HG03565 (cell line): ENCODE measurements around the gene NTHL1.
"Not testable (repeated sequence)": the region's sequence is repeated elsewhere in the genome, so short reads cannot be mapped to it uniquely, and the experiment has no call there.

Experiments used
- ATAC-seq: cut with Tn5 transposase; IDR thresholded peaks from one replicate; pipeline ENCODE4 v1.9.1; 2021; ENCODE audit warnings: mild to moderate bottlenecking, moderate library complexity; ENCODE audit not compliant: unreplicated experiment

NTHL1 gene

DNA sequence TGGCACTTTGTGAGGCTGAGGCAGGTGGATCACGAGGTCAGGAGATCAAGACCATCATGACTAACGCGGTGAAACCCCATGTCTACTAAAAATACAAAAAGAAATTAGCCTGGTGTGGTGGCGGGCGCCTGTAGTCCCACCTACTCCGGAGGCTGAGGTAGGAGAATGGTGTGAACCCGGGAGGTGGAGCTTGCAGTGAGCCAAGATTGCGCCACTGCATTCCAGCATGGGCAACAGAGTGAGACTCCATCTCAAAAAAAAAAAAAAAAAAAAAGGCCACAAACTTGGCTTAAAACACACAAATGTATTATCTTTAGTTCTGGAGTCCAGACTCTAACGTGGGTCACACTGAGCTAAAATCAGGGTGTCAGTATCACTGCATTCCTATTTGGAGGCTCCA lies 35.9 kb downstream of the NTHL1 start:
- ATAC-seq, result not testable (repeated sequence)

- ATAC-seq, result peak; percentile 74
These were observed 37.7 kb downstream of the NTHL1 start, which contains the start of gene ZNF598 for GRCh38 chr16:2009791-2010510. ZNF598 (minus strand) TSS chr16:2009821.

GRCh38 chr16:2009164-2009711 lies 38.4 kb downstream of the NTHL1 start:
- ATAC-seq, result peak; percentile 26

- no peak for ATAC-seq
These were observed 38.9 kb downstream of the NTHL1 start for GRCh38 chr16:2008631-2009163.

DNA sequence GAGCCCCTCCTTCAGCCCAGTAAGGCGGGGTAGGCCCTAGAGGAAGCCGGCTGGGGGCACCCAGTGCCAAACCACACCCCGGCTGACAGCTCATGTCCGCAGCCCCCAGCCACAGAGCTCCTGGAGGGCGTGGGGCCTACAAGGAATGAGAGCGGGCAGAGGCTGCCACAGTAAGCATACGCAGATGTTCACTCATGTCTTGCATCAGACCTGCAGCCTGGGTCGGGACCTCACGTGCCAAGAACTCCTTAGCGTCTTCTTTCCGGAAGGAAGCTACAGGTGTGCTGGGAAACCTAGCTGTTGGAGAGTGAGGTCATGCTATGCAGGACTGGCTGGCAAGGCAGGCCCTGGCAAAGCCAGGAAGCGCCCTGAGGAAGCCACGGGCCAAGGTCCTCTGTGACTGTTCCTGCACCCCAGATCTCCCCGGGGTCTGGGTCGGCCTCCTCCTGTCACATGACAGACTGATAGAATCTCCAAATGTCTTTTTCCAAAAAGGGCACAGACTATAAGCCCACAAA lies 39.6 kb downstream of the NTHL1 start:
- no peak for ATAC-seq

DNA sequence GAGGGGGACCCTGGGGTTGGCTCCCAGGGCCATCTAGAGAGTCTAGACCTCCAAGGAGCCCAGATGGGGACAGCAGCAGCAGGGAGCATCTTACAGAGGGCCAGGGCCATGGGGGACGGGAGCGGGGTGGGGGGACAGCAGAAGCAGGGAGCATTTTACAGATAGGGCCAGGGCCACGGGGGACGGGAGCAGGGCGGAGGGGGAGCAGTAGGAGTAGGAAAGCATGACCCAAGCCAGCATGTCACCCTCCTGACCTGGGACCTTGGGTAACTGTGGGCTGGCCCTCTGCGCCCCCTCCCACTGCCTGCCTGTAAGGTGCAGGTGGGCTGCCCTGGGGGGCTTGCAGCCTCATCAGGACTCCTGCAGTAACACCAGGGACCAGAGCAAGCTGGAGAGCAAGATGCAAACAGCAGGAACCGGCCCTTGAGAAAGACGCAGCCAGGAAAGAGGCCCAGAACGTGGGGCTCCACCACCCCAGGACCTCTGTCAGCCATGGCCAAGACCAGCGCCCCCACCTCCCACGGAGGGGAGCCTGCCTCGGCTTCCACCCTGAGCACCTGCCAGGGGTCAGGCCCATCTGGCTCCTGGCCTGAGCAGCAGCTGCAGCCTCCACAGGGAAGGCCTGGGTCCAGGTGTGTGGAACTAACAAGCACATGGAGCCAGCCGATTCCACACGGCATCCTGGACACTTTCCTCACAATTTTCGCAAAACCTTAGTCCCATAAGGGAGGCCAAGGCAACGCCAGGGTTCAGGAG lies 40.4 kb downstream of the NTHL1 start:
- no peak for ATAC-seq

GRCh38 chr16:2006317-2006716 lies 41.3 kb downstream of the NTHL1 start:
- no peak for ATAC-seq

DNA sequence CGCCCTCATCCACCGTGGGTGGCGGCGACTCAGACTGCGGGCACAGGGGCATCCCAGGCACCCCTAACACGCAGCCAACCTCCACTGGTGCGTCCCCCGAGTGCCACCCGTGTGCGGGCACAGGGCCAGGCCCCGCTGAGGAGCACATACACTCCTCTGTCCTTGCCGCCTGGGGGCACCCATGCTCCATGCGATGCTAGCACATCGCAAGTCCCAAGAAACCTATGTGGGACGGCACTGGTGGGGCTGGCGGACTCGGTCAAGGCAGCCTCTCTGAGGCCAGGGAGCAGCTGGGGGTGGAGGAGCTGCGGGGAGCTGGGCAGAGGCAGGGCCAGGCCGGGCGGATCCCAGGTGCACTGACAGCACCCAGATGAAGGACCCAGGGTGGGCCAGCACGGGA lies 42.0 kb downstream of the NTHL1 start:
- ATAC-seq, result no peak

DNA sequence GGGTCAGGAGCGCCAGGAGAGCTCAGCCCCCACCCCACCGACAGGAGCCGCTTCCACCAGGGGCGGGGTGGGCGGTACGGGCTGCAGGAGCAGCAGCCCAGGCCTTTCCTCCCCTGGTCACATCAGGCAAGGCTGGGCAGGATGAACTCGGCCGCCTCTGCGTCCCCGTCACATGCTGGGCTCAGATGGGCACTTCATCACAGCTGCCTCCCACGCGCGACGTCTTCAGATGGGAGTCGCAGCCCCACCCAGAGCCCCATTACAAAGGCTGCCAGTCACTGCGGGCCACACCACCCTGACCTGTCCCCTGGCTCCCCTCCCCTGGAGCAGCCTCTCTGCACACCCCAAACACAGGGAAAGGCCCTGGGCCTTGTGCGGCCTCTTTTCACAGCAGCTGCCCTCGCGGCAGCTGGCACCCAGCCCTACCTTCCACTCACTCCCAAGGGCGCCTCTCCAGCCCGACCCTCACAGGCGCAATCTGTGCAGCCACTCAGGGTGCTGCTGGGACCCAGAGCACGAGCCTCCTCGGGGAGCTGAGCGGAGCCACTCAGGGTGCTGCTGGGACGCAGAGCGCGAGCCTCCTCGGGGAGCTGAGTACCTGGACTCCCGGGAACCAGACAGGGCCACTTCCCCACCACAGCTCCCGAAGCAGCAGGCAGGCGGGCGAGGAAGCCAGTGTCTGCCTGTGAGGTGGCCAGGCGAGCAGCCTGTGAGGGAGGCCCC lies 42.7 kb downstream of the NTHL1 start:
- ATAC-seq, result no peak

DNA sequence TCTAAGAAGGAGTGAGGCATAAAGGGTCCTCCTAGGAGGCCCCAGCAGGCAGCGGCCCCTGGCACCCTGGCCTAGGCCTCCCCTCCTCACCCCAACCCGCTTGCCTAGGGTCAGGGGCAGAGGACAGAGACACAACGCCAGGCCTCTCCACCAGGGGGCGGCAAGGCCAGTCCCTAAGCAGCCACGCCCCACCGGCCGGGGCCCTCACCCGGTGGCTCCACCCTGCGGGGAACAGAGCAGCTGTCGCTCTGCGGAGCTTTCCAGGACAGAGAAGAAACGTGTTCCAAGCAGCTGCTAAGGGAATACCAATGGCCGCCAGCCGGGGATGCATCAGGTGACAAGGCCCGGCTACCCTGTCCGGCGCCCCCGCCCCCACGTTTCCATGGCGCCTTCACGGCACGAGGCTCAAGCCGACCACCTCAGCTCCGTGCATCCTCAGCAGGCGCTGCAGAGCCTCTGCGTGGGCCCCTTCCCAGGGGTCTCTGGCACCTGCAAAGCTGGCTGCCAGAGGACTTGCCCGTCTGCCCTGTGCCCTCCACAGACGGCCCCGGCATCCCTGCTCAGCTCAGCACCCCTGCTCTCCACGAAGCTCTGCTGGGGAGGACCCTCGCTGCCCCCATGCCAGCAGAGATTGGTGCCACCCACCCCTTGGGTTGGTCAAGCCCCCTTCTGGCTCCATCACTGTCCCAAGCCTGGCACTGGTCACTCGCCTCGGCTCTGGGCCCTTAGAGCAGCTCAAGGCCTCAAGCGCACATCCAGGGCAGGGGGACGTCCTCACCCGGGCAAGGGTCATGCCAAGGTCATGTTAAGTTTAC lies 43.6 kb downstream of the NTHL1 start:
- ATAC-seq, result peak; percentile 64

- no peak for ATAC-seq
These were observed 44.3 kb downstream of the NTHL1 start for GRCh38 chr16:2003231-2003826.

DNA sequence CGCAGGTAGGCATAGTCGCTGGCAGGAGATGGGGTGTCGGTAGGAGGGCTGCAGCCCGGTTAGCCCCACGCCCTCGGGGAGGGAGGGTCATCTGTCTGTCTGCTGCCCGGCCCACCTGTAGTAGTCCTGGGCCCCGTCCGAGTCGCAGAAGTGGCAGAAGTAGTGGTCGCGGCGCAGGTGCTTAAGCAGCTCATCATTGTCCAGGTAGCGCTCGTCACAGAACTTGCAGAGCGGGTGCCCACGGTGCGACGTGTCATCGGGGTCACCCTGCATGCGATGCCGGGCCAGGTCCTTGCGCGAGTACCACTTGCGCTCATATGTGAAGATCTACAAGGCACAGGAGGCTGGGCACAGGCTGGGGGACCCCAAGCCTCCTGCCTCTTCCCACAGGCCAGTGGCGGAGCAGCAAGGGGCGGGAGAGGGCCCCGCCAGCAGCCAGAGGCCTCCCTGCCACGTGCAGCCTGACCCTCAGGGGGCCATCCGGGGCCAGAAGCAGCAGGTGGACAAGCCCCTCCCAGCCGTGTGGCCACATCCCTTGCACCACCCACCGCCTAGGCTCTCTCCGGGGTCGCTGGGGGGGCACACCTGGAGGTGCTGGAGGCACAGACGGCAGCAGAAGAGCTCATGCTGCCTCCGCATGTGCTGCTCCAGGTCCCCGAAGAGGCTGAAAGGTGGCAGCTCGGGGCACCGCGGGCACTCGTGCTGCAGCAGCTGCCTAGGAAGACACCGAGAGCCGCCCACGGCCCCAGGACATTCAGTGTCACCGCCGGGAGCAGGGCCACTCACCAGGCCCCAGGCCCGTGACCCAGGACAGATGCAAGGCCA lies 45.0 kb downstream of the NTHL1 start:
- ATAC-seq, result no peak

GRCh38 chr16:2001456-2002355 lies 45.9 kb downstream of the NTHL1 start:
- no peak for ATAC-seq

DNA sequence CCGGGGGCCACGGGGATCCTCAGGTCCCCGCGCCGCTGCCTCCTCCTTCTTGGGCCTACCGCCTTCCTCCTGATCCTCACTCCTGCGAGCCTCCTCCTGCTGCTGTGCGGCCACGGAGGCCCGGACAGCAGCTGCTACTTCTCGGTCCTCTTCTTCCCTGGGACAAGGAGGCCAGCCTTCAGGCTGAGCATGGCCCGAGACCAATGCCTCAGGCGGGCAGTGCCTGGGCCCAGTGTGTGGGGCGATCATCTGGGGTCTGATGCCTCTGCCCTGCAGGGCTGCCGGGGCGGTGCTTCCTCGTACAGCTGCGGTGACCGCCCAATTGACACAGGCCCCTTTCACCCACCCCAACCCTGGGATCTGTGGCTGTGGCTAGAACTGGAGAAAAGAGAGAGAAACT lies 46.6 kb downstream of the NTHL1 start:
- ATAC-seq, result no peak

- no peak for ATAC-seq
These were observed 47.6 kb downstream of the NTHL1 start for GRCh38 chr16:1999866-2000514.

- no peak for ATAC-seq
These were observed 48.5 kb downstream of the NTHL1 start for GRCh38 chr16:1998852-1999801.
